Fibroblast of the aortic adventitia (primary cell): Measurements from ENCODE around the gene CHRNA3. TPM values are rescaled to one million over a fixed set of nuclear protein-coding genes. Genes with fewer than 3 reads are reported as not detected.

Source experiments
- DNase-seq: peaks from one replicate; pipeline ENCODE4 v3.0.0-alpha.2; 2010; ENCODE audit warnings: low read depth
- H3K4me3 ChIP-seq: 2 replicates; pipeline ENCODE4 v1.5.1; 2011; ENCODE audit warnings: low read depth, mild to moderate bottlenecking, control low read depth, low read length, moderate library complexity
- total RNA-seq: library from RNA; depleted of rRNA; stranded (reverse); fragments of >200 nt; gene quantifications from 2 replicates; pipeline ENCODE4 v1.2.3, GENCODE V29; 2012; ENCODE audit warnings: low replicate concordance
- TF ChIP-seq, protein P1 (sequence below): IDR thresholded peaks from 2 replicates; pipeline ENCODE4 v1.5.1; 2011; ENCODE audit warnings: mild to moderate bottlenecking, low read length, control low read depth, inconsistent platforms; ENCODE audit not compliant: insufficient read depth

Gene CHRNA3
- total RNA-seq, 1 donor = under 0.01 TPM

DNA sequence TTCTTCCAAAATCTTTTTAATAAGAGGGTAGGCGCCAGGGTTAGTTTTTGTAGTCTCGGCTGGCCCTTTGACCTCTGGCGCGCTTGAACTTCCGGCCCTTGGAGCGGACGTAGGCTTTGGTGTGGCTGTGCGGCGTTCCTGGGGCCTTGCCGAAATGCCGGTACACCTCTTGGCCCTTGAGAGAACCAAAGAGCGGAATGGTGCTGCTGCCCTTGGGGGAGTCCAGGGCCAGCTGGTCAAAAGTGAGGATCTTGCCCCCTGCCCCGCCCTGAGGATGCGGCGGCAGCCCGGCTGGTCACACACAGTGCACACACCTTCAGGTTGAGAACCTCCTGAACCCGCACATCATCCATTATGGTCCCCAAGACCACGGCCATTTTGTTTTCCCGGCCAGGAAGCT, 40.2 kb upstream of the CHRNA3 start:
- DNase-seq = no peak
- H3K4me3 ChIP-seq = no peak overlapping the region
- TF ChIP-seq, protein P1, sequence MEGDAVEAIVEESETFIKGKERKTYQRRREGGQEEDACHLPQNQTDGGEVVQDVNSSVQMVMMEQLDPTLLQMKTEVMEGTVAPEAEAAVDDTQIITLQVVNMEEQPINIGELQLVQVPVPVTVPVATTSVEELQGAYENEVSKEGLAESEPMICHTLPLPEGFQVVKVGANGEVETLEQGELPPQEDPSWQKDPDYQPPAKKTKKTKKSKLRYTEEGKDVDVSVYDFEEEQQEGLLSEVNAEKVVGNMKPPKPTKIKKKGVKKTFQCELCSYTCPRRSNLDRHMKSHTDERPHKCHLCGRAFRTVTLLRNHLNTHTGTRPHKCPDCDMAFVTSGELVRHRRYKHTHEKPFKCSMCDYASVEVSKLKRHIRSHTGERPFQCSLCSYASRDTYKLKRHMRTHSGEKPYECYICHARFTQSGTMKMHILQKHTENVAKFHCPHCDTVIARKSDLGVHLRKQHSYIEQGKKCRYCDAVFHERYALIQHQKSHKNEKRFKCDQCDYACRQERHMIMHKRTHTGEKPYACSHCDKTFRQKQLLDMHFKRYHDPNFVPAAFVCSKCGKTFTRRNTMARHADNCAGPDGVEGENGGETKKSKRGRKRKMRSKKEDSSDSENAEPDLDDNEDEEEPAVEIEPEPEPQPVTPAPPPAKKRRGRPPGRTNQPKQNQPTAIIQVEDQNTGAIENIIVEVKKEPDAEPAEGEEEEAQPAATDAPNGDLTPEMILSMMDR = no peak

DNA sequence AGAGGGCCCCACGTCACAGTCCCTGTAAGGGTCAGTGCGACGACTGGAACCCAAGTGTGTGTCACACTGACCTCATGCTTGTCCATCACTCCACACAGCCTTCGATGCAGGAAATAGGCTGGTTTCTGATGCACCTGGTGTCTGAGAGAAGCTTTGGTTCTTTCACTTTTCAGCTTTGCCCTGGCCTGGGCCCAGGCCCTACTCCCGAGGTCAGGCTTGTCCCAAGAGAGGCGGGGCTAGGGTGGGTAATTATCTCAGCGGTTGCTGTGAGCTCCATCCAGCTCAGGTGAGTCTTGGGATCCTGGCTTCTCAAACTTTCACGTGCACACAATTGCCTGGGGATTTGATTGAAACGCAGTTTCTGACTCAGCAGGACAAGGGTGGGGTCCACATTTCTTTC, 39.8 kb upstream of the CHRNA3 start:
- TF ChIP-seq, protein P1 = no peak
- DNase-seq = no peak

DNA sequence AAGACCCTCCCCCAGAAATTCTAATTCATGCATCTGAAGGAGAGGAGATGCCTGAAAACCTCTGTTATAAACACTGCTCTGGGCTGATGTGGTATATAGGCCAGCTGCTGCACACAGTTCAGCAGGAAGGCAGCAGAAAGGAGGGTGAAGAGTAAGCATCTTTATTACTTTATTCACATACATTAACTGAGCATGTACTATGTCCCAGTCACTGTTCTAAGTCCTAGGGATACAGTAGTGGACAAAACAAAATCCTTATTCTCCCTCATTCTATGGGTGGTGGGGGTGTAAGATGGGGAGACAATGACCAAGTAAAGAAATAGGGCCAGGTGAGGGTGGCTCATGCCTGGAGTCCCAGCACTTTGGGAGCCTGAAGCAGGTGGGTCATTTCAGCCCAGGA, 38.0 kb upstream of the CHRNA3 start:
- TF ChIP-seq, protein P1 = no peak
- no peak overlapping the region for H3K4me3 ChIP-seq
- DNase-seq = no peak

More for the DNA sequence above, 39.8 kb upstream of the CHRNA3 start:
- no peak overlapping the region for H3K4me3 ChIP-seq

DNA sequence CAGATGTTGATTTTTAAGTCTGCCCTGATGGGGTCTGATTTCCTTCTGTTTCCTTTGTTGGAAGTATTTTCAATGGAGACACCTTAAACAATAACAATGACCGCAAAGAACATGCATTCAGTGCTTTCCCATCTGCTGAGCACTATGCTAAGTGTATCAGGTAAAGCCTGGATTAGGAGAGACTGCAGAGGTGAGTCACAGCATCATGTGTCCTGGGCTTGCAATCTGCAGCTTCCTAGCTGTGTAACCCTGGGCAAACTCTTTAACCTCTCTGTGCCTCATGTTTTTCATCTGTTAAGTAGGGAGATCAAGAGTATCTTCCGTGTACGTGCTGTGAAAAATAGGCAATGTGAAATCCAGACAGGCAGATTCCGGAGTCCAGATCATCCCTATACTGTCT, 33.5 kb upstream of the CHRNA3 start:
- DNase-seq = no peak
- TF ChIP-seq, protein P1 = no peak
- no peak overlapping the region for H3K4me3 ChIP-seq

DNA sequence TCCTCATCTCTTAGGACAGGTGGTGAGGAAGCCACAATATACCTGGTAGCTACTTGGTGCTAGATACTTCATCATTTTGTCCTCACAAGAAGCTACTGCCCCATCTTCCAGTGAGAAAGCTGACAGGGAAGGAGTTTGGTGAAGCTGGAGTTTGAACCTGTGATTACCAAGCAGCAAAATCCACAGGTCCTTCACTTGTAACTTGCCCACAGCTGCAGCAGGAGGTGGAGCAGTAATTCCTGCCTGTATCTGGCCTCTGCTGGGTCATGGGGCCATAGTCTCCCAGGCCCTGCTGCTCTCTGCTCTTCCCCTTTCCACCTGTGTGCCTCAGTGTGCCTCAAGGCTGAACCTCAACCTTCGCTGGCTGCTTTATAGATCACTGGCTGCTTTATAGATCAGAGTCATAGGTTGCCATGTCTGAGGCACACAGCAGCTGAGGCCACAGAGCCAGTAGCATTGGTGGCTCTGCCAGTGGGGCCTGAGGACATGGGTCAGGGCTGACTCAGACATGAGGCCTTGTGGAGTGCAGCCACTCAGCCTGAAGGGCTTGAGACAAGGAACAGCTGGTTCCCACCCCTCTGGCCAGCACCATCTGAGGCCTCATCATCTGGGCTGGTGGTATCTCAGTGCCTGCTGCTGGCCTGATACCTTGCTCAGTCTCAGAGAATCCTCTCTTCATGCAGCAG, 31.3 kb upstream of the CHRNA3 start:
- TF ChIP-seq, protein P1 = no peak
- no peak for DNase-seq
- H3K4me3 ChIP-seq = no peak overlapping the region

DNA sequence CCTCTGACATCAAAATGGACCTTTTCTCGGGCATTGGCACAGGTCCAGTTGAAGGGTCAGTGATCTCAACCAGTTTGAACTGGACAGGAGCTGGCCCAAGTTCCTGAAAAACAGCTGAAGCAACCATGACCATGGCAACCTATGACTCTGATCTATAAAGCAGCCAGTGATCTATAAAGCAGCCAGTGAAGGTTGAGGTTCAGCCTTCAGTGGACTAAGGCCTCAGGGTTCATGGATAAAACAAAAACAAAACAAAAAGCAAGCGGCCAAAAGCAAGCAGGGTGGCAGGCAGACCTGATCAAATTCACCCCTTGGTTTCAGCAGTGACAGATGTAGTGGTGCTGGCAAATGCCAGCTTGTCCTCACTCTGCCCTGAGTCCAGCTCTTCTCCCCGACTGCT, 30.2 kb upstream of the CHRNA3 start:
- H3K4me3 ChIP-seq = no peak overlapping the region
- TF ChIP-seq, protein P1 = no peak
- no peak for DNase-seq

DNA sequence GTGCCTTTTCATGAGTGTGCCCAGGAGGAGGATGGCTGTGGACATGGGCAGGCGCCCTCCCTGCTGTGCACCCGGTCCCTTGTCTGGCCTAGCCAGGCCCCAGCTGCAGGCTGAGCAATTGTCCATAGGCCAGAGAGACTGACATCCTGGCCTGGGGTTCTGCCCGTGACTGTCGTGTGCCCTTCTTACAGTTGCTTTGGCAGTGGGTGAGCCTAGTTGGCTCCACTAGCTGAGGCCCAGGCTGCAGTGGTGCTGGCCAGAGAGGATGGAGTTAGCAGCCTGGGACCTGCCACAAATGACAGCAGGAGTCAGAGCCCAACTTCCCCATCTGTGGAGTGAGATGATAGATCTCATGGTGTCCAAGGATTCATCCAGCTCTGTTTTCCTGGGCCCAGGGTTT, 29.2 kb upstream of the CHRNA3 start:
- no peak overlapping the region for H3K4me3 ChIP-seq
- DNase-seq = no peak
- TF ChIP-seq, protein P1 = no peak
